ENCODE data around the gene VPS52. TPM values are rescaled to one million over a fixed set of nuclear protein-coding genes. Genes with fewer than 3 reads are reported as not detected.

VPS52 gene
- total and polyA plus RNA-seq, 9 of the 15 experiments (the other 6 are each of a cell fraction or from before 2014, with no cell fraction given) = 24.4 to 103 (median 40.2) TPM

GRCh38 chr6:33299237-33299944, 27.7 kb upstream of the VPS52 start (continued):
- TF ChIP-seq ZNF253 (CRISPR knock-in tag; conservative IDR thresholded peaks at IDR 0.05) (no peak), SMAD1 (IDR thresholded peaks at IDR 0.05; ENCODE audit: low read depth, low read length, partially characterized antibody) (peak; percentile 93), ZNF133 (CRISPR knock-in tag; IDR thresholded peaks at IDR 0.05) (no peak), MLLT1 (IDR thresholded peaks at IDR 0.05) (peak in 1 of 2 experiments; percentile 23; a peak in 1 of 4 replicates)

- Histone ChIP-seq H3K9me1 (ENCODE audit: control insufficient read depth, insufficient read depth, low read length) (peaks cover 5% of the 10 kb centered on the region), H2AFZ (ENCODE audit: low read depth, low read length) (peak within 1 kb of the TSS; percentile 76), H3K4me1 (replicated peaks in 1 of 2; ENCODE audit: control insufficient read depth in 2 of 2, insufficient read depth in 2 of 2, low read length in 2 of 2) (peaks cover 11 to 39% of the 10 kb centered on the region in 2 experiments), H3K4me2 (ENCODE audit: insufficient read depth, low read length) (peak within 1 kb of the TSS; percentile 95), H3K4me3 (peak within 1 kb of the TSS; percentile 64), H4K20me1 (replicated peaks; ENCODE audit: control insufficient read depth, insufficient read depth, low read length) (peaks cover 5% of the 10 kb centered on the region; the same call in 1 of the 2 replicates), H3K79me2 (ENCODE audit: control insufficient read depth, insufficient read depth, low read length) (peaks cover 50% of the 10 kb centered on the region), H3K27me3 (ENCODE audit: control insufficient read depth in 2 of 2, insufficient read depth in 2 of 2, low read length in 2 of 2) (no peaks in the 10 kb centered on the region), H3K9ac (ENCODE audit: insufficient read depth in 1 of 2, low read depth in 2 of 2, low read length in 2 of 2) (peak within 1 kb of the TSS; percentile 94 to 98), H3K27ac (ENCODE audit: extremely low read depth, low read depth, low read length) (peak within 1 kb of the TSS; percentile 94), H3K36me3 (ENCODE audit: control insufficient read depth, insufficient read depth, low read length) (peaks cover 54% of the 10 kb centered on the region), H3K9me3 (replicated peaks; ENCODE audit: control insufficient read depth, insufficient read depth, low read depth, low read length) (no peaks in the 10 kb centered on the region)
- WGBS (ENCODE audit: insufficient coverage, low coverage, missing lambda C conversion rate) = 1% methylated on average over 16 of the region's 34 CpGs
- POLR2A ChIA-PET = interaction anchor here (0.6 to 3.8 kb wide), 20 partner anchors 8 to 519 kb away, joined by 3 to 36 read pairs (median 4); partner anchors contain the start of genes B3GALT4, PFDN6, TAPBP and WDR46
- DNase-seq (ENCODE audit: extremely low read depth in 1 of 4, low spot score in 3 of 4) (peak; percentile 81 to 88 (median 83)), ATAC-seq (peak; percentile 72), FAIRE-seq (no peak)
- CTCF ChIA-PET (ENCODE audit: low intra/inter-chr PET ratio) = interaction anchor here (2.4 kb wide), 1 partner anchor 19 kb away, joined by 20 read pairs; no protein-coding TSS in a partner anchor
- BruUV-seq (replicated peaks) = no TSS peak
- in situ Hi-C loops (cut with MboI) = no loop called here
- intact Hi-C loops (cut with micrococcal nuclease) = loop anchor here (1.0 to 5.0 kb wide), 5 partner anchors 14 to 128 kb away; partner anchors contain the start of genes KIFC1 and PHF1
- TF ChIP-seq DIDO1 (tag; IDR thresholded peaks at IDR 0.05; ENCODE audit: low read depth) (no peak), HOMEZ (CRISPR knock-in tag; IDR thresholded peaks at IDR 0.05) (no peak), PYGO2 (tag; IDR thresholded peaks at IDR 0.05) (no peak), ZBTB5 (IDR thresholded peaks at IDR 0.05) (peak; percentile 55; the same call in 1 of the 2 replicates), ZSCAN32 (CRISPR knock-in tag; IDR thresholded peaks at IDR 0.05) (no peak), KHSRP (IDR thresholded peaks at IDR 0.05) (no peak)
- TF ChIP-seq, protein P1, sequence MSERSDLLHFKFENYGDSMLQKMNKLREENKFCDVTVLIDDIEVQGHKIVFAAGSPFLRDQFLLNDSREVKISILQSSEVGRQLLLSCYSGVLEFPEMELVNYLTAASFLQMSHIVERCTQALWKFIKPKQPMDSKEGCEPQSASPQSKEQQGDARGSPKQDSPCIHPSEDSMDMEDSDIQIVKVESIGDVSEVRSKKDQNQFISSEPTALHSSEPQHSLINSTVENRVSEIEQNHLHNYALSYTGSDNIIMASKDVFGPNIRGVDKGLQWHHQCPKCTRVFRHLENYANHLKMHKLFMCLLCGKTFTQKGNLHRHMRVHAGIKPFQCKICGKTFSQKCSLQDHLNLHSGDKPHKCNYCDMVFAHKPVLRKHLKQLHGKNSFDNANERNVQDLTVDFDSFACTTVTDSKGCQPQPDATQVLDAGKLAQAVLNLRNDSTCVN (CRISPR knock-in tag; IDR thresholded peaks at IDR 0.05) = peak; percentile 86
- TF ChIP-seq, protein P2, sequence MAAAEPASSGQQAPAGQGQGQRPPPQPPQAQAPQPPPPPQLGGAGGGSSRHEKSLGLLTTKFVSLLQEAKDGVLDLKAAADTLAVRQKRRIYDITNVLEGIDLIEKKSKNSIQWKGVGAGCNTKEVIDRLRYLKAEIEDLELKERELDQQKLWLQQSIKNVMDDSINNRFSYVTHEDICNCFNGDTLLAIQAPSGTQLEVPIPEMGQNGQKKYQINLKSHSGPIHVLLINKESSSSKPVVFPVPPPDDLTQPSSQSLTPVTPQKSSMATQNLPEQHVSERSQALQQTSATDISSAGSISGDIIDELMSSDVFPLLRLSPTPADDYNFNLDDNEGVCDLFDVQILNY (CRISPR knock-in tag; IDR thresholded peaks at IDR 0.05) = no peak
Measured at GRCh38 chr6:33298773-33299236, 27.1 kb upstream of the VPS52 start, which contains the start of gene RGL2. Gene RGL2, minus strand, starts transcription at chr6:33298942. Its CDS starts 332 bp downstream, at chr6:33298610.
